Peyer's patch (tissue), 4 donors: ENCODE results near the gene CPNE8. TPM values are rescaled to one million over a fixed set of nuclear protein-coding genes. Genes with fewer than 3 reads are reported as not detected.
"Not testable (repeated sequence)": the region's sequence is repeated elsewhere in the genome, so short reads cannot be mapped to it uniquely, and the experiment has no call there.

Experiments used
- DNase-seq, 3 donors: peaks; one replicate each; pipeline ENCODE4 v3.0.0-alpha.2; 2017 to 2019
- H3K27ac ChIP-seq, 4 donors: fragments of 200-600 bp; sonication (generic); one replicate each; pipeline ENCODE4 v1.5.1; 2016 to 2019
- H3K27me3 ChIP-seq, 2 donors: fragments of 200-600 bp; sonication (generic); one replicate each; pipeline ENCODE4 v1.5.1; 2019
- H3K36me3 ChIP-seq, 3 donors: fragments of 200-600 bp; sonication (generic); one replicate each; pipeline ENCODE4 v1.5.1; 2016 to 2019
- H3K4me1 ChIP-seq, 4 donors: fragments of 200-600 bp; sonication (generic); one replicate each; pipeline ENCODE4 v1.5.1; 2016 to 2019
- H3K4me3 ChIP-seq, 4 donors: fragments of 200-600 bp; sonication (generic); 1 replicate in 3 of 4; 2 replicates in 1 of 4; pipeline ENCODE4 v1.5.1; 2016 to 2019; ENCODE audit warnings: mild to moderate bottlenecking in 1 of 4
- H3K9me3 ChIP-seq, 4 donors: fragments of 200-600 bp; sonication (generic); one replicate each; pipeline ENCODE4 v1.5.1; 2016 to 2019; ENCODE audit warnings: mild to moderate bottlenecking in 1 of 4
- POLR2A ChIP-seq, 2 donors: fragments of 450-650 bp; IDR thresholded peaks; one replicate each; pipeline ENCODE4 v1.5.1; 2017; ENCODE audit warnings: antibody characterized with exemption in 2 of 2, mild to moderate bottlenecking in 2 of 2, moderate library complexity in 2 of 2
- total RNA-seq, 4 donors: library from RNA; depleted of rRNA; stranded (reverse); fragments of >200 nt; gene quantifications; one replicate each; pipeline ENCODE4 v1.1.0, GENCODE V29; 2016
- TF ChIP-seq, protein P1 (sequence below), 6 experiments: fragments of 450-650 bp in 4 of 6; fragments of 200-600 bp in 2 of 6; sonication (generic) in 1 of 6; IDR thresholded peaks; one replicate each; pipeline ENCODE4 v1.5.1; 2017 to 2019; ENCODE audit warnings: antibody characterized with exemption in 6 of 6, mild to moderate bottlenecking in 3 of 6, moderate library complexity in 1 of 6

Gene CPNE8
- total RNA-seq, 4 donors from 2014 or later: 4.4 to 23.1 (median 8.0) TPM

DNA sequence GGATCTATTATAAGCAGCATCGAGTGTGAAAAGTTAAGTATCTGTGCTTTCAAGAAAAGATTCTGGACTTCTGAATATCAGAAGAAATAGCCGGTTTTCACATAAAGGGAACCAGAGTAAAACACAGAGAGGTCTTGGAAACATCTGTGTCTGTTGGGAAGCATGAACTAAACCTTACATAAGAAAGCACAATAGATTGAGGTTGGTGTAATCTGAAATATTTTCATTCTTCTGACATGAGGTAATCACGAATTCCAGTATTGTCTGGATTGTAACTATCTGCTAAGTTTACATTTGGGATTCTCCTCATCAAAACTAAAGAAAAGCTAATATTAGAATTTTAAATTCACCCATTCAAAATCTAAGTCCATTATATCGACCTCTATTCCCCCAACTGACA, 161.3 kb downstream of the CPNE8 start:
- Histone ChIP-seq H3K27me3 (no peaks in the 10 kb centered on the region), H3K4me1 (no peaks in the 10 kb centered on the region), H3K36me3 (no peaks in the 10 kb centered on the region), H3K4me3 (no peak overlapping the region), H3K27ac (no peak overlapping the region), H3K9me3 (no peaks in the 10 kb centered on the region)
- no peak for DNase-seq
- TF ChIP-seq, protein P1, sequence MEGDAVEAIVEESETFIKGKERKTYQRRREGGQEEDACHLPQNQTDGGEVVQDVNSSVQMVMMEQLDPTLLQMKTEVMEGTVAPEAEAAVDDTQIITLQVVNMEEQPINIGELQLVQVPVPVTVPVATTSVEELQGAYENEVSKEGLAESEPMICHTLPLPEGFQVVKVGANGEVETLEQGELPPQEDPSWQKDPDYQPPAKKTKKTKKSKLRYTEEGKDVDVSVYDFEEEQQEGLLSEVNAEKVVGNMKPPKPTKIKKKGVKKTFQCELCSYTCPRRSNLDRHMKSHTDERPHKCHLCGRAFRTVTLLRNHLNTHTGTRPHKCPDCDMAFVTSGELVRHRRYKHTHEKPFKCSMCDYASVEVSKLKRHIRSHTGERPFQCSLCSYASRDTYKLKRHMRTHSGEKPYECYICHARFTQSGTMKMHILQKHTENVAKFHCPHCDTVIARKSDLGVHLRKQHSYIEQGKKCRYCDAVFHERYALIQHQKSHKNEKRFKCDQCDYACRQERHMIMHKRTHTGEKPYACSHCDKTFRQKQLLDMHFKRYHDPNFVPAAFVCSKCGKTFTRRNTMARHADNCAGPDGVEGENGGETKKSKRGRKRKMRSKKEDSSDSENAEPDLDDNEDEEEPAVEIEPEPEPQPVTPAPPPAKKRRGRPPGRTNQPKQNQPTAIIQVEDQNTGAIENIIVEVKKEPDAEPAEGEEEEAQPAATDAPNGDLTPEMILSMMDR (IDR thresholded peaks at IDR 0.05): no peak
- TF ChIP-seq POLR2A (IDR thresholded peaks at IDR 0.05): no peak

DNA sequence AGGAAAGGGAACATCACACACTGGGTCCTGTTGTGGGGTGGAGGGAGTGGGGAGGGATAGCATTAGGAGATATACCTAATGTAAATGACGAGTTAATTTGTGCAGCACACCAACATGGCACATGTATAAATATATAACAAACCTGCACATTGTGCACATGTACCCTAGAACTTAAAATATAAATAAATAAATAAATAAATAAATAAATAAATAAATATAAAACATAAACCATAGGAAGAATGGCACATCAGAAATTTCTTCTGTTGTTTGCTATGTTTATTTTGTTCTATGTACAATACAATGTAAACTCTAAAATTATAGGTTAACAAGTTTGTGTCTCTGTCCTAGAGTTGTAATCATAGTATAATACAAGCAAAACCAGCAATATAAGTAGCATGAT, 162.9 kb downstream of the CPNE8 start:
- not testable (repeated sequence) for H3K4me1 ChIP-seq, DNase-seq, H3K9me3 ChIP-seq, H3K27me3 ChIP-seq, H3K27ac ChIP-seq, H3K36me3 ChIP-seq, H3K4me3 ChIP-seq

DNA sequence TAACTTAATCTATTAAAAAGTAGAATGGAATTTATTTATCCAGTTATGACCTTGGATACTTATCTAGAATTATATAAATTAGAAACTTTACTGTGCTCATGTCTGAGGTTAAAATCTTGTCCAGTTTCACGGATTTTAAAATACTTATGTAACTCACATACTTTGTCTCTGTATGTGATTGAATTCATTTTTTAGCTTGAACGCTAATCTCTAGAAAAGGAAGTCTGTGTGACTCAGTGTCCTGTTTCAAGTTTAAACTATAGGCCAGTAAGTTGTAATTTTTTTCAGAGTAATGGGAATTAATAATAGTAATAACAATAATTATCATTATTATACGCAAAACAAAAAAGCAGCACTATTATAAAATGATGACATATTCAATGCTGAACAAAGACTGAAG, 168.6 kb downstream of the CPNE8 start:
- H3K36me3 ChIP-seq: no peaks in the 10 kb centered on the region
- H3K4me3 ChIP-seq: no peak overlapping the region
- no peak for DNase-seq
- no peaks in the 10 kb centered on the region for H3K27me3 ChIP-seq
- no peak overlapping the region for H3K27ac ChIP-seq
- no peaks in the 10 kb centered on the region for H3K4me1 ChIP-seq
- no peaks in the 10 kb centered on the region for H3K9me3 ChIP-seq
- TF ChIP-seq, protein P1 (IDR thresholded peaks at IDR 0.05): no peak
- no peak for TF ChIP-seq POLR2A (IDR thresholded peaks at IDR 0.05)

DNA sequence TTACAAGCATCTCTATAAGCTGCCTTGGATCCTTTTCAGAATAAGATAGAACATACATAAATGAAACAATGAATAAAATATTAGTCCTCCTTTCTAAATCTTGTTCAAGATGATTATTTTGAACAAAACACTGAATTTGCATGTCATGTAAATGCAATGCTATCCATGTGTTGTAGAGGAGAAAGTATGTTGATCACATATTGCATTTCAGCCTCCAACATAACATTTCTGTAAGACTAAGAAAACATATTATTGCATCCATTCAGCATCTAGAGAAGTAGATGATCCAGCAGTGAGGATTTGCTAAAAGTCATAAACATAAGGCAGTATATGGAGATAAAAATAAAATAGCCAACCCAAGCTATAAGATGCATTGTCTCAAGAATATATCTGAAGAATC, 172.6 kb downstream of the CPNE8 start:
- TF ChIP-seq, protein P1 (IDR thresholded peaks at IDR 0.05): no peak
- no peak for TF ChIP-seq POLR2A (IDR thresholded peaks at IDR 0.05)
- Histone ChIP-seq H3K4me3 (no peak overlapping the region), H3K27ac (no peak overlapping the region), H3K4me1 (no peaks in the 10 kb centered on the region), H3K36me3 (no peaks in the 10 kb centered on the region), H3K27me3 (no peaks in the 10 kb centered on the region), H3K9me3 (no peaks in the 10 kb centered on the region)
- no peak for DNase-seq

DNA sequence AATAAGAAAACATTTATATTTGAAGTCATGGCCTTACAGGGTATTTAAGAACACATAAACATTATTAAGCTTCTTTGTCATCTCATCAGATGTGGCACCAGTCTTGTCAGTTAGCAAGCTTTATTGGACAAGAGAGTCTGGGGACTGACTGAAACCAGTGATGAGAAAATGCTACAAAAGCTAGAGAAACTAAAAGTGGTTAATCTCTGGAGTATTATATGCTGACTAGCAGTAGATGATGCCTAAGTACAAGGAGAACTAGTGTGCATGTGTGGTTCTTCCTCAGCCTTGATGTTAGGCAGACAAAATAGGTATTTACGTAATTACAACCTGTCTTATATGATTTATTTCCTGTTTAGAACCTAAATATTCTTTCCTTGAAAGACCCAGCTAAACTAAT, 176.5 kb downstream of the CPNE8 start:
- H3K4me3 ChIP-seq: no peak overlapping the region
- no peaks in the 10 kb centered on the region for H3K36me3 ChIP-seq
- no peak for TF ChIP-seq POLR2A (IDR thresholded peaks at IDR 0.05)
- TF ChIP-seq, protein P1 (IDR thresholded peaks at IDR 0.05): no peak

DNA sequence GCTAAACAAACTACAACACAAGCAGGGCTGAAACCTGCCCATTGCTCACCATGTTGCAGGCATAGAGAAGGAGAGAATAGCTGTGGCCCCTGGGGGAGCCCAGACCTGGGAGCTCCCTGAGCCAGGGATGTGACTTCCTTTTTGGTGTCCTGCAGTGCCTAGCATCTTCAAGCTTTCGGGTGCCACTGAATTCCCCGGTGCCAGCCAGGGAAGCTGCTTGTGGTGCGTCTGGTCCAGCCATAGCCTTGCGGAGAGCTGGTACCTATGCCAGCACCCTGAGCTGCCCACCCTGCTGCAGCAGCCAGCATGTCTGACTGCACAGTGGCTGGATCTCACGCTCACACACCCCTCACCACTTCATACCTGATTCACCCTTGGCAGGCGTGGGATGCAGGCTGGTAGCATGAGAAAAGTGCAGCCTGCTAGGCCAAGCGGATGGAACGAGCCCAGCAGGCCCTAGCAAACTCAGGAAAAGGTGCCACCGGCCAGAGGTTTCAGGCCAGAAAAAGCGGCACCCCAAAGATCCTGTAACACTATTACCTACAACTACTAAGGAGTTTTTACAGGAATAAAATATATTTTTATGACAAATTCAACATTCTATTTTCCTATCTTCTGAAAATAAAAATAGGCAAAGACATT, 183.7 kb downstream of the CPNE8 start:
- H3K9me3 ChIP-seq: no peaks in the 10 kb centered on the region
- no peak for DNase-seq
- H3K4me3 ChIP-seq: no peak overlapping the region
- H3K27me3 ChIP-seq: no peaks in the 10 kb centered on the region
- no peak overlapping the region for H3K27ac ChIP-seq
- H3K4me1 ChIP-seq: no peaks in the 10 kb centered on the region
- no peaks in the 10 kb centered on the region for H3K36me3 ChIP-seq
- TF ChIP-seq POLR2A (IDR thresholded peaks at IDR 0.05): no peak
- TF ChIP-seq, protein P1 (IDR thresholded peaks at IDR 0.05): no peak

More for the DNA sequence above, 176.5 kb downstream of the CPNE8 start:
- Histone ChIP-seq H3K4me1 (no peaks in the 10 kb centered on the region), H3K27ac (no peak overlapping the region), H3K27me3 (no peaks in the 10 kb centered on the region), H3K9me3 (no peaks in the 10 kb centered on the region)
- DNase-seq: no peak
